ENCODE results near the gene MMP10. TPM values are rescaled to one million over a fixed set of nuclear protein-coding genes. Genes with fewer than 3 reads are reported as not detected.
"Not testable (repeated sequence)": the region's sequence is repeated elsewhere in the genome, so short reads cannot be mapped to it uniquely, and the experiment has no call there.

MMP10 gene
- total RNA-seq, 1 donor from 2014 or later = not detected

- DNase-seq (ENCODE audit: low spot score) = no peak
- intact Hi-C loops (cut with DNase I) = loop anchor here (5.0 kb wide), 1 partner anchor 208 kb away; no protein-coding TSS in a partner anchor
Observed at GRCh38 chr11:102734650-102735049, 45.8 kb downstream of the MMP10 start.

GRCh38 chr11:102733232-102733875, 47.1 kb downstream of the MMP10 start:
- no peak for DNase-seq (ENCODE audit: low spot score)
- intact Hi-C loops (cut with DNase I) = loop anchor here (5.0 kb wide), 1 partner anchor 209 kb away; no protein-coding TSS in a partner anchor

GRCh38 chr11:102730944-102731343, 49.5 kb downstream of the MMP10 start:
- DNase-seq (ENCODE audit: low spot score) = not testable (repeated sequence)
- intact Hi-C loops (cut with DNase I) = loop anchor here (5.0 kb wide), 1 partner anchor 211 kb away; no protein-coding TSS in a partner anchor

GRCh38 chr11:102729849-102730815, 50.3 kb downstream of the MMP10 start:
- intact Hi-C loops (cut with DNase I) = loop anchor here (5.0 kb wide), 1 partner anchor 212 kb away; no protein-coding TSS in a partner anchor

GRCh38 chr11:102727890-102728289, 52.5 kb downstream of the MMP10 start:
- intact Hi-C loops (cut with DNase I) = no loop called here
- no peak for DNase-seq (ENCODE audit: low spot score)

More at GRCh38 chr11:102729849-102730815, 50.3 kb downstream of the MMP10 start:
- no peak for DNase-seq (ENCODE audit: low spot score)

GRCh38 chr11:102724904-102725500, 55.4 kb downstream of the MMP10 start, which contains the start of gene MMP8:
Gene MMP8 (minus strand): TSS chr11:102724954. CDS start chr11:102724855, 99 bp downstream.
- no peak for DNase-seq (ENCODE audit: low spot score)
- intact Hi-C loops (cut with DNase I) = no loop called here

GRCh38 chr11:102722821-102723220, 57.6 kb downstream of the MMP10 start:
- DNase-seq (ENCODE audit: low spot score) = no peak
- intact Hi-C loops (cut with DNase I) = no loop called here

Other genes starting within 250 kb of the MMP10 start
- gene MMP7, start 249.9 kb downstream of the MMP10 start, total RNA-seq = not detected
- gene MMP20, start 155.3 kb downstream of the MMP10 start, total RNA-seq = not detected
- gene MMP27, start 74.9 kb downstream of the MMP10 start, total RNA-seq = not detected
- gene MMP8, start 55.7 kb downstream of the MMP10 start, total RNA-seq = 0.94 TPM
- gene MMP1, start 17.5 kb upstream of the MMP10 start, total RNA-seq = 0.11 TPM
- gene MMP3, start 63.0 kb upstream of the MMP10 start, total RNA-seq = not detected
- not detected for gene MMP12, start 94.4 kb upstream of the MMP10 start, total RNA-seq
- not detected for gene MMP13, start 175.1 kb upstream of the MMP10 start, total RNA-seq